ENCODE measurements around the gene HBP1.

DNA sequence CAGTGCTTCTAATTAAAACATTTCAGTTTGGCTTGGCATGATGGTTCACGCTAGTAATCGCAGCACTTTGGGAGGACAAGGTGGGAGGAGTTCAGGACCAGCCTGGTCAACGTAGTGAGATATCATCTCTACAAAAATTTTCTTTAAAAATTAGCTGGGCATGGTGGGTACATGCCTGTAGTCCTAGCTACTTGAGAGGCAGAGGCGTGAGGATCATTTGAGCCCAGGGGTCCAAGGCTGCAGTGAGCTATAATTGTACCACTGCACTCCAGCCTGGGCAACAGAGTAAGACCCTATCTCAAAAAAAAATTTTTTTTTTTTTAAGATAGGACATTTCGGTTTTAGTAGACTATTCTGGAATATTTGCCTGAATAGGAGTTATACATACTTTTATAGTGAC is 12.4 kb downstream of the HBP1 start:
- no peak for TF ChIP-seq POLR2AphosphoS5 (IDR thresholded peaks at IDR 0.05; ENCODE audit: low read depth, low read length)
- TF ChIP-seq POLR2A (IDR thresholded peaks at IDR 0.05; ENCODE audit: low read depth, low read length) = no peak
- no peak for TF ChIP-seq TAF1 (IDR thresholded peaks at IDR 0.05; ENCODE audit: borderline replicate concordance, low read depth, low read length)

Measured in GM12892 (cell line).